Stimulated activated CD4-positive, alpha-beta T cell treated with anti-CD3 and anti-CD28 coated beads, Interleukin-12 subunit alpha, Interleukin-12 subunit beta, amount 100 ng/mL, for 4 hours (primary cell): ENCODE measurements around the gene ACAP2.

Experiments used
- DNase-seq: peaks from one replicate; pipeline ENCODE4 v3.0.0-alpha.2; 2020

ACAP2 gene

GRCh38 chr3:195257454-195258448 lies 185.1 kb downstream of the ACAP2 start:
- DNase-seq = no peak

DNA sequence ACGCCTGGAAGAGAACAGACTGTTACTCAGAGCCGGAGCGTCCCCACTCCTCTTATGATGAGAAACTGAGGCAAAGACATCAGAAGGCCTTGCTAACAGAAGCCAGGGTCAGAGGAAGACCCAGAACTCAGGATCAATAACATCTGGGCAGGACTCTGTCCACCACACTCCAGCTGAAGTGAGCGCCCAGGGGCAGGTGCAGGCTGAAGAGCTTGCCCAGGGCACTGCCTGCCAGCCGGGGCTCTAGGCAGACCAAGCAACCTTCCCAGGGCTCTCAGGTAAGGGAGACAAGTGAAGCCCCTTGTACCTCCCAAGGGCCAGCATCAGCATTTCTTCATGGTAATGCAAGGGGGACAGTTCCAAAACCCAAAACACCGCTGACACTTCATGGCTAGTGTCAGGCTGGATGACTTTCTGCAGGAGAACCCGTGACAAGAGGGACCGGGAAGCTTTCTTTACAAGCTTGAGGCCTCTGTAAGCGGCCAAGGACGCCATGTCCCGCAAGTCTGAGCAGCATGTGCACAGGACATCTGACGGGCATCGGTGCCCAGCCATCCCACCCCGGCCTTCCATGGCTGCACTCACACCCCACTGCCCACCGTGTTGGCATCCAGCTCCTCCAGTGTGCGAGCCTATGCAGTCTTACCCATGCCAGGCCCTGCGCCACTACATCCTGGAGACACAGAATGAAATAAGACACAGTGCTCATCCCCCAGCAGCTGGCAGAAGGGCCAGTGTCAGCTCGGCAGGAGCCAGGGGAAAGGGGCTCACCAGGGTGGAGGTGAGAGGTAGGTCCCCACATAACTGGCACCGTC lies 186.0 kb downstream of the ACAP2 start:
- DNase-seq = no peak

GRCh38 chr3:195255571-195256501 lies 187.0 kb downstream of the ACAP2 start:
- DNase-seq = no peak

GRCh38 chr3:195255176-195255500 lies 187.7 kb downstream of the ACAP2 start:
- no peak for DNase-seq

DNA sequence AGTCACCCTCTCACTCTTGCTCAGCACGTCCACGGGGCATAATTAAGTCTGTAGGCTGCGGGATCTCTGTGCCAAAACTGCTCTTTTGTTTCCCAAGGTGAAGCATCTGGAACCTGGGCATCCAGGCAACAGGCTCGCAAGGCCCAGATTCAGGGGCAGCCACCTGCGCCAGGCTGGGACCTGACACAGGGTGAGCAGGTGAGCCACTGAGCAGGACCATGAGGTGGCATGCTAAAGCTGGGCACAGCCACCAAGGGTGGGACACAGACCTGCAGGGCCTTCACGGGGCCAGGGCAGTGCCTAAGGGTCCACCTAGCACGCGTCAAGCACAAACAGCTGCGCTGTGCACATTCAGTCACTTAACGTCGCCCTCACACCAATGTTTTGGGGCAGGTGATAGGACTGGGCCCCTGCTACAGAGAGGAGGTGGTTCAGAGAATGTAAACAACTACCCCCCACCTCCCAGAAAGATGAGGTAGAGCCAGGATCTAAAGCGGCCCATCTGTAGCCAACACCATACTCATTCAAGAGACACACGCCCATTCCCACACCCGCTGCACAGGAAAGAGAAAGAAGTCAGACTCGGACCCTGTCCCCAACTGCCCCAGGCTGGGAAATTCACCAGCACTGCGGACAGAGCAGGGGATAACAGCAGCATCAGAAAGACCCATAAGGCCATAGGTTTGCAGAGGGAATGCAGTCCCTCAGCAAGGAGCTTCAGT lies 188.2 kb downstream of the ACAP2 start:
- no peak for DNase-seq

DNA sequence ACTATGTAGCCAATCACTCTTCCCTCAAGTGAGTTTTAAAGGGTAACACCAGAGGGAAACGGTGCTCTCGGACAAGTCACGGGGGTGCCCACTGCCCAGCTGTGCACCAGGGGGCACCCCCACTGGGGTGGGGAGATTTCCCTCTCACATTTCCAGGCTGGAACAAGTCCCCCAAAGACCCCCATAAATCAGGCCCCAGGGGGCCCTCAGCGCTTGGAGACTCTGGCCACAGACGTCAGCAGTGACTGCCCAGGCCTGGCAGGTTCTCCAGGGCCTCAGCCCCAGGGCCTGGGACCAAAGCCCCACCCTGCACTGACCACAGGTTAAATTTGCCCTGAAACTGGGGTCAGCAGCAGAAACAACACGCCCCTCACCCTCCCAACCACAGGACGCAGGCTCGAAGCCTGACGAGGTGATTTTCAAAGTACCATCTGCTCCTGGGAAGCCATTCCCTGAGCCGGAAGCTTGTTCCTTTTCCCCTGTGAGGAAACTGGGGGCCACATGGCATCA lies 188.8 kb downstream of the ACAP2 start:
- DNase-seq = no peak

DNA sequence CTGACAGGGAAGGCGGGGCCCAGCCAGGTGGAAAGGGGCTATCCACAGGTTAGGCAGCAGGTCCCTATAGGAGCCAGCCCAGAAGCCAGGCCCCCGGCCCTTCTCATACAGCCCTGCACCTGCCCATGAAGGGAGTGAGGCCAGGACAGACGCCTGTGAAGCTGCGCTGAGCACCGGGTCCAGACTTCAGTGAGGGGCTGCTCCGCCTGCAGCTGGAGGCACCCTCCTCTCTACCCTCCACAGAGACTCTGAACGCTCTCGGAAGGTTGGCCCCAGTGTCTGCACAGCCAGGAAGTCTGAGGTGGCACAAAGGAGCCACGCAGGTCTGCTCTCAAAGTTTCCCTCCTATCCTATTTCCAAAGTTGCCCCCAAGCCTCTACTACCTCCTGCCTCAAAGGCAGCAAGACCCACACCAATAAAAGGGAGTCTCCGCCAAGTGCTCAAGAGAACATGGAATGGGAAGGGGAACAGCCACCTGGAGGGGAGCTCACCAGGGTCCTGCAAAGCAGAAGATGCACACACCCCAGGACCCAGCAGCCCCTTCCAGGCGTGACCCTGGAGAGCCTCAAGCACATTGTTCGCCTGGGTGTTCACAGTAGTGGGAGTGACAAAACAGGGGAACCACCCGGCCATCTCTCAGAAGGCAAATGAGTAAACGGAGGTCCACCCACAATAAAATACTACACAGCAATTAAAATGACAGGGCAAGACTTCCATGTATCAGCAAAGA lies 191.3 kb downstream of the ACAP2 start:
- DNase-seq = no peak

- DNase-seq = no peak
These were observed 192.2 kb downstream of the ACAP2 start for GRCh38 chr3:195250473-195251251.

DNA sequence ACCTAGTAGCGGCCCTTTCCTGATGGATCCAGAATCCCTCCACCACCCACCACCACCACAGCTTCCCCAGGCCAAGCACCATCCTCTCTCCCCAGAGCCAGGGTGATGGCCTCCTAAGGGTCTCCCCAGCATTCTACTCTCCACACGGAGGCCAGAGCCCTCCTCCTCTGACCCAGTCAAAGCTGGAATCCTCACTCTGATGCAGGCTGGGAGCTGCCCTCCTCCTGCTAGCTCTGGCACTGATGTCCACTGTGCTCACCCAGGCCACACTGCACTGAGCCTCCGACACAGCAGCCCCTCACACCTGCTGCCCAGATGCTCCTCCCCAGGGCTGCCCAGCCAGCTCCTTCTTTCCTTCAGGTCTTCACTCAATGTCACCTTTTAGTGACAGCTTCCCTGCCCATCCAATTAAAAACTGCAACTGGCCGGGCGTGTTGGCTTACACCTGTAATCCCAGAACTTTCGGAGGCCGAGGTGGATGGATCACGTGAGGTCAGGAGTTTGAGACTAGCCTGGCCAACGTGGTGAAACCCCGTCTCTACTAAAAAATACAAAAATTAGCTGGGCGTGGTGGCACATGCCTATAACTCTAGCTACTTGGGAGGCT lies 192.9 kb downstream of the ACAP2 start:
- no peak for DNase-seq

GRCh38 chr3:195249057-195249770 lies 193.6 kb downstream of the ACAP2 start:
- no peak for DNase-seq

- no peak for DNase-seq
These were observed 194.5 kb downstream of the ACAP2 start for GRCh38 chr3:195248281-195248680.

- no peak for DNase-seq
These were observed 195.0 kb downstream of the ACAP2 start for GRCh38 chr3:195247863-195248189.

- DNase-seq = no peak
These were observed 195.5 kb downstream of the ACAP2 start for GRCh38 chr3:195247086-195247862.

DNA sequence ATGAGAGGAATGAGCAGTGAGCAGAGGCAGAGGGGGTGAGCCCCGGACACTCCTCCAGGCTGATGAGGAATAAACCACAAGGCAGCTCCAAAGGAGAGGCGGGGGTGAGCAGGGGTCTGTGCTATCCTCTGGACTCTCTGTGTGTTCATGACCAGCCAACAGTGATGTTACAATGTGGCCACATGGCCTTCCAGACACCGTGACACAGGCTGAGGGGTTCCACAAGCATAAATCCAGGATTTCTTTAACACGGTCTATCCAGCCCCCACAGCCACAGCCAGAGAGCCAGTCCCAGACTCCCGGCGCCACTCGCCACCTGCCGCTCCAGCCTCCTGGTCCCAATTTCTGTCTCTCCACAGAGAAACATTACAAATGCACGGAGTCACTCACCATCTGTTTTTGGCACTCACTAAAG lies 196.2 kb downstream of the ACAP2 start:
- DNase-seq = no peak

- no peak for DNase-seq
These were observed 197.3 kb downstream of the ACAP2 start for GRCh38 chr3:195245531-195245951.

DNA sequence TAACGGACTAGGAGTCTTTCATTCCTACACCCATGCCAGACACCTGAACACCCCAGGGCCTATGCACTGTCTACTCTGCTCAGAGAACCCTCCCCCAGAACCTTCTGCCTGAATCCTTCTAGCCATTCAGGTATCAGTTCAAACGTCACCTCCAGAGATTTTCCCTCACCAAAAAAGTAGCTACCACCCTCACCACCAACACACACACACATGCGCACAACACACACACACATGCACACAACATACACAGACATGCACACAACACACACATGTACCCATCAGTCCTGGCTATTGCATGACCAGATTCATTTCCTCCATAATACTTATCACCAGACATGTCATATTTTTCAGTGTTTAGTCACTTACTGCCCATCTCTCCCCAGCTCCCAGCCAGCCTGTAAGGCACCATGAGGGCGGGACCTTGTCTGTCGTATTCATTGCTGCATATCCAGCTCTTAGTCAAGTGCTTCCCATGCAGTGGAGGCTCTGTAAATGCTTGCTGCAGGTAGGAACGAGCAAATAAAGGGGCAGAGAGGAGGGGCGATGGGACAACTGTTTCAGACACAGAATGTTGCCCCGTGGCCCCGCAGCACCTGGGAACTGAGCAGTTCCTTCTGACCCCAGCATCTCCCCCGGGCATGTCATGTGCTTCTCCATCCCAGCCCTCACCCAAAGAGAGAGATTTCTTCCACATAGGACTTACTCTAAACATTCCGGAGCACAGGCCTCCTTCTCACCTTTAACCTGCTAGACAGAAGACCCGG lies 201.0 kb downstream of the ACAP2 start:
- DNase-seq = no peak

- no peak for DNase-seq
These were observed 201.9 kb downstream of the ACAP2 start for GRCh38 chr3:195240939-195241338.
